PFSK-1 (cell line): Measurements from ENCODE around the gene MLNR.

Experiments
- FOXP2 ChIP-seq: optimal IDR thresholded peaks from 2 replicates; pipeline ENCODE3; 2011; ENCODE audit warnings: borderline replicate concordance, control low read depth, inconsistent platforms; ENCODE audit not compliant: insufficient read depth; ENCODE audit errors: extremely low read length, extremely low read depth
- POLR2AphosphoS5 ChIP-seq: IDR thresholded peaks from 2 replicates; pipeline ENCODE4 v1.6.1; 2012; ENCODE audit warnings: low read depth, mild to moderate bottlenecking, control low read depth, low read length, moderate library complexity

DNA sequence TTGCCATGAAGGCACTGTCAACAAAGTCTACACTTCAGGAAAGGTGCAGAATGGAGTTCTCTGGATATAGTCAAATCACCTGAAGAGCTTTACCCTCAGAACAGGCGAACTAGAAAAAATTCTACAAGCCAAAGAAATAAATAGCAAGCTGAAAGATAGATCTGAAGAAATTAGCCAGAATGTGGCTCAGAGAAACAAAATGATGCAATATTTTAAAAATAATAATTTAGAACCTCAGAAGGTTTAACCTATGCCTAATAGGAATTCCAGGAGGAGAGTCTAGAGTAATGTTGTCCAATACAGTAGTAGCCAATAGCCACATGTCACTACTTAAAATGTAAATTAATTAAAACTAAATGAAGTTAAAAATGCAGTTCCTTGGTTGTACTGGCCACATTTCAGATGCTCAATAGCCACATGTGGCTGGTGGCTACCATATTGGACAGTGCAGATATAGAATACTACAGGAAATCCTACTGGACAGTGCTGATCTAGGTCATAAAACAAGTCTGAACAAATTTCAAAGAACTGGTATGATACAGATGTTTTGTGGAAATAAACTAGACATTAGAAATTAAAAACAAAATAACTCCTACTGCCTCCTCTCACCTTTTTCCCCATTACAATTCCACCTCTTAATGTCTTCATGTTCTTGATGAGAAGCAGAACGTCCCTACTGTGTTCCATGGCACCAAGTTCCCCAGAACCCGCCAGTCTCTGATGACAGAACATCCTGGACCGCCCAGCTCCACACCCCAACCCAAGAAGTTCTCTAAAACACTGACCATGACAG is 26.9 kb downstream of the MLNR start:
- TF ChIP-seq FOXP2 (no peak), POLR2AphosphoS5 (no peak)
